IPS DF 4.7 (cell line): Measurements from ENCODE around the gene FGFRL1.

Source experiments
- DNase-seq: peaks from one replicate; pipeline ENCODE4 v3.0.0-alpha.2; 2013; ENCODE audit warnings: low spot score; ENCODE audit errors: extremely low read depth

Gene FGFRL1

DNA sequence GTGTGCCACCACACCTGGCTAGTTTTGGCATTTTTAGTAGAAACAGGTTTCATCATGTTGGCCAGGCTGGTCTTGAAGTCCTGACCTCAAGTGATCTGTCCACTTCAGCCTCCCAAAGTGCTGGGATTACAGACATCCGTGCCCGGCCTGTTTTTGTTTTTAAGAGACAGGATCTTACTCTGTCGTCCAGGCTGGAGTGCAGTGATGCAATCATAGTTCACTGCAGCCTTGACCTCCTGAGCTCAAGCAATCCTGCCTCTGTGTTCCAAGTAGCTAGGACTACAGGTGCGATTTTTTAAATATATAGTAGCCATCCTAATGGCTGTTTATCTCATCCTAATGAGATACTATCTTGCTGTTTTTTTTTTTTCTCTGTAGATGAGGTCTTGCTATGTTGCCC is 54.3 kb downstream of the FGFRL1 start:
- no peak for DNase-seq

DNA sequence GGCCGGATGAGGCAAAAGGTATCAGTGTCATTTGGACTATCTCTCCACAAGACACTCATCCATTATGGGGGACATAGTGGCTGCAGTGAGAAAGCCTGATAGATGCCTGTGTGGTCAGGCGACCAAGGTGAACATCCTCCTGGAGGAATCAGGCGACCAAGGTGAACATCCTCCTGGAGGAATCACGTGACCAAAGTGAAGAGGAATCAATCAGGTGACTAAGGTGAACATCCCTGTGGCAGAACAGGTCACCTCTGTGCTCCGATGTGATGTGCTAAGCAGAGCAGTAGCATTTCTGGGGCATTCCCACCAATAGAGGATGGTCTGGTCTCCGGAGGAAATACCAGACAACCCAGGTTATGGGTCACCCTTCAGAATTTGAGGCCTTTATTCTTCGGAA is 58.0 kb downstream of the FGFRL1 start:
- DNase-seq = no peak

DNA sequence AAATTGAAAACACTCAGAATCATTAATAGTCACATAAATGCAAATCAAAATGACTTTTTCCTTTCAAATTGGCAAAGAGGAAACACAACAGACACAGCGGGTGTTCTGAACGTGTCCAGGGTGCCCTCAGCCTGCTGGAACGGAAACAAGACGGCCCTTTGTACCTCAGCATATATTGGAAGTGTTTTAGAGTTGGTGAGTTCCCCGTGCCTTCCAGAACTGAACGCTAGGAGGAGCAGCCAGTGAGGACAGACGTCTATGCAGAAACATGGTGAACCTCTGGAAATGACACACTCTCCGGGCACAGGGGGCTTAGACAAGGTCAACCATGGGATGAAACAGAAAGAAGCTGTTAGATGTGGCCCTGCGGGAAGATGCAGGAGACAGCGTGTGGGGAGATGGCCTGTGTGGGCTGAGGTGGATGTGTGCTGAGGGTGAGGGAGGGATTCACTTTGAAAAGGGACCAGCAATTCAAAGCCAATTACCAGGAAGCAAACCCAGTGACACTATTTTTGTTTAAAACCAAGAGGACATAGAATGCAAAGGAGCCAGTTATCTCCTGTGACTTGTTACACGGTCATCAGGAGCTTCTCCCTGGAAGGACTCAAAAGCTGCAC is 61.5 kb downstream of the FGFRL1 start:
- DNase-seq = no peak

DNA sequence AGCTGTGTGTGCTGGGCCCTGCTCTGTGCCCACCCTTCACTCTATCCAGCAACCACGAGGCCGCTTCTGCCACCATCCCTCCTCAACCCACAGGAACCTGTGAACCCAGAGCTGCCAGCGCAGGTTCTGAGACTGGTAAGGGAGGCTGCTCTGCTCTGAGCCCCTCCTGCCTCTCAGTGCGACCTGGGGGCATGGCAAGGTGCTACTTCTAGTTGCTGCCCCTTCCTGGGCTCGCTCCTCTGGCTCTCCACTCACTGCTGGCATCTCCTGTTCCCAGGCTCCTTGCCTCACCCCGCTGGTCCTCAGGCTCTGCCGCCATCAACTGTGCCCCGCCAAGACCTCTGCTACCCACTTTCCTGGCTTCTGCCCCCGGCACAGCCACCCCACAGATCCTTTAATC is 62.7 kb downstream of the FGFRL1 start:
- no peak for DNase-seq

DNA sequence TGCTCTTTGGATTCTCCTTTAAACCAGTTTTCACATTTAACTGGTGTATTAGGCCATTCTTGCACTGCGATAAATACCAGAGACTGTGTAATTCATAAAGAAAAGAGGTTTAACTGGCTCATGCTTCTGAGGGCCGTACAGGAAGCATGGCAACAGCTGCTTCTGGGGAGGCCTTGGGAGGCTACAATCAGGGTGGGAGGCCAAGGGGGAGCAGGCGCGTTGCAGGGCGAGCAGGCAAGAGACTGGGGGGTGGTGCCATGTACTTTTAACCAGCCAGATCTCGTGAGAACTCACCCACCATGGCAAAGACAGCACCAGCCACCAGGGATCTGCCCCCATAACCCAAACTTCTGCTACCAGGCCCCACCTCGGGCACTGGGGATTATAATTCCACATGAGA is 63.8 kb downstream of the FGFRL1 start:
- no peak for DNase-seq

DNA sequence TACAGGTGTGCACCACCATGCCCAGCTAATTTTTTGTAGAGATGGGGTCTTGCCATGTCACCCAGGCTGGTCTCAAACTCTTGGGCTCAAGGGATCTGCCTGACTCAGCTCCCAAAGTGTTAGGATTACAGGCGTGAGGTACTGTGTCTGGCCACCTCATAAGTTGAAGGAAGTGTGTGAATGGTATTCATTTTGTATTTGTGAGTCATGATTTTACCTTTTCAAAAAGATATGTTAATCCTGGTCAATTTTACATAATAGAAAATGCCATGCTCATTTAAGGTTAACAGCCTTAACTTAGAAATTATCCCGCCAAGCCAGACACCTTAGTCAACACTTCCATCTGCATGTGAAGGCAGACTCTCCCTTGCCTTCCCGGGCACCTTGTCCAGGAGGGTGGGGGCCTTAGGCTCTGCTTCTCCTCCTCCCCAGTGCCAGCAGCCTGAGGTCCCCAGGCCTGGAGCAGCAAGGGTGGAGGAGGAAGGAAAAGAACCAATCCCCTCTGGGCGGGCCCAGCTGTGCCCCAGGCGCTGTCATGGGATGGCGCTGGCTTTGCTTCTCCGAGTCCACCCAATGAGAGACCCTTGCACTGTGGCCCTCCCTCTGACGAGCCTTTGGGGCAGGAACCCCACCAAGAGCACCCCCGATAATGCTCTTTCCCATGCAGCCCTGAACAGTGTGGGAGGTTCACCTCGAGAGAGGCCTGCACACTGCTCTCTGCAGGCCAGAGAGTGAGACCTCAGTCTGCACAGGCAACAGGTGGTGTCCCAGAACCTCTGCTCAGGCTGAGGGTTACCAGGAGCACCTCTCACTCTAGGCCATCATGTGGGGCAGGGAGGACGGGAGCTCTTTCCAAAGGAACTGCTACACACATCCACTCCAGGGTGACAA is 64.6 kb downstream of the FGFRL1 start:
- DNase-seq = no peak
